HG02852 (cell line): ENCODE data around the gene OGFR.

Experiments
- ATAC-seq: cut with Tn5 transposase; IDR thresholded peaks from one replicate; pipeline ENCODE4 v1.9.1; 2021; ENCODE audit warnings: mild to moderate bottlenecking, moderate library complexity; ENCODE audit not compliant: unreplicated experiment

Gene OGFR

DNA sequence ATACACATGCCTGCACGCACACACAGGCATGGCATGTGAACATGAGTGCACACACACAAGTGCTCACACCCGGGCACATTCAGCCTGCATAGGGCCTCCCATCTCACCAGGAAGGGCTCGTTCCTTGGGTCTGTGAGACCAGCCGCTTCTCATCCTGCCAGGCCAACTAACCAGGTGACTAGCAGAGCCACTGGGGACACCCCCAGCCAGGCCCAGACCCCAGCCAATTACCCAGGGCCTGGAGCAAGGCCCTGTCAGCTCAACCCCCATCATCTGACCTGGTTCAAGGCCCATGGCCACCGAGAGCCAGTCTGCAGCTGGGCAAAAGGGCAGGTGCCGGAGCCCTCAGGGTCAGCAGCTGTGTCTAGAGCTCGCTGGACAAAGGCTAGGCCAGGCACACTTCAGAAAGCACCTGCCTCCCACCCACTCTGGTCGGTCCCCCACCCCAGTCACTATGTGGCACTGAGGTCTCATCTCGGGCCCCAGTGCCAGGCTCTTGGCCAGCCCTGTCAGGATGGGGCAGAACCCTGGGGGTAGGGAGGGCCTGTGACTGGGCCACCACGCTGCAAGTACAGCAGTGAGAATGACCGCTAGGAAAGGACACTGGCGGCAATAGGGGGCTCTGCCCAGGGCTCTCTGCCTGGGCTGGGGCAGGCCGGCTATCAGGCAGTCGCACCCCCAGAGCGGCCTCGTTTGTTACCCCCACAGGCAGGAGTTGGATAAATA is 35.1 kb upstream of the OGFR start:
- no peak for ATAC-seq

DNA sequence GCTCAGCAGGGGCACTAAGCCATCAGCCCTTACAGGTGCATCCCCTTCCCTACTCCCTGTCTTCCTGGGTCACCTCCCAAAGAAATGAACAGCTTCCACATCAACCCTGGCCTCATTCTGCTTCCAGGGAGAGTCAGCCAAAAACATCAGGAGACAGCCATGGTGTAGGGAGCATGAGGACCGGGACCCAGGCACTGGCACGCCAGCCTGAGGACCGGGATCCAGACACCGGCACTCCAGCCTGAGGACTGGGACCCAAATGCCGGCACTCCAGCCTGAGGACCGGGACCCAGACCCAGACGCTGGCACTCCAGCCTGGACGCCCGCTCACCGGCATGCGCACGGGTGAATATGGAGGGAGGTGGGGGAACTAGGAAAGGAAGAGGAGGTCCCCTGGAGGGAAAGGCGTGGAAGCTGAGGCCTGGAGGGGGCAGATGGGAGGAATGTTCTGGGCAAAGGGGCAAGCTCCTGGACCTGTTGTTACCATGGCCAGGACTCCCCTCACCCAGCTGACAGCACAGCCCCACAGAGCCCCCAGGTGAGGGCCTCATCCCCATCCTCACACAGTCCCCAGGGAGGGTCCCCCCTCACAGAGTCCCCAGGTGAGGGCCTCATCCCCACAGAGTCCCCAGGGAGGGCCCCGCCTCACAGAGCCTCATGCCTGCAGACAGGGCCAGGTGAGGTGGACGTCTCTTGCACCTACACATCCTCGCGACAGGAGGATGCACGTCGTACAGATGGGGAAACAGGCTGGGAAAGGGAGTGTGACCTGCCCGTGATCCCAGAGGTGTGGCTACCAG is 34.3 kb upstream of the OGFR start:
- no peak for ATAC-seq

DNA sequence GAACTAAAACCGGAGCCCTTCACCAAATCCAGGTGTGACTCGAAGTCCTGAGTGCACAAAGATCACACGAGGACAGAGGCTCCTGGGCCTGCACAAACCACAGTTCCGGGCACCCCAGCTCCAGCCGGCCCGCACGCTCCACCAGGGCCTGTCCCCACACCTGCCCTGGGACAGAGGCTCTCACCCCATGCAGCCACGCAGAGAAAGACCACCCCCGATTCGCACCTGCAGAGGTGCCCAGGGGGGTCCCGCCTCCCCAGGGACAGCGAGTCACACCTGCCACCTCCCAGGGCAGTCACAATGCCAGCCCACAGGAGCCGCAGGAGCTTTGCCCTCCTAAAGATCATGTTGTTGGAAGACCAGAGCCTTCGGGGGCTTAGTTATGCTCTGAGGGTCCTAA is 33.7 kb upstream of the OGFR start:
- no peak for ATAC-seq

DNA sequence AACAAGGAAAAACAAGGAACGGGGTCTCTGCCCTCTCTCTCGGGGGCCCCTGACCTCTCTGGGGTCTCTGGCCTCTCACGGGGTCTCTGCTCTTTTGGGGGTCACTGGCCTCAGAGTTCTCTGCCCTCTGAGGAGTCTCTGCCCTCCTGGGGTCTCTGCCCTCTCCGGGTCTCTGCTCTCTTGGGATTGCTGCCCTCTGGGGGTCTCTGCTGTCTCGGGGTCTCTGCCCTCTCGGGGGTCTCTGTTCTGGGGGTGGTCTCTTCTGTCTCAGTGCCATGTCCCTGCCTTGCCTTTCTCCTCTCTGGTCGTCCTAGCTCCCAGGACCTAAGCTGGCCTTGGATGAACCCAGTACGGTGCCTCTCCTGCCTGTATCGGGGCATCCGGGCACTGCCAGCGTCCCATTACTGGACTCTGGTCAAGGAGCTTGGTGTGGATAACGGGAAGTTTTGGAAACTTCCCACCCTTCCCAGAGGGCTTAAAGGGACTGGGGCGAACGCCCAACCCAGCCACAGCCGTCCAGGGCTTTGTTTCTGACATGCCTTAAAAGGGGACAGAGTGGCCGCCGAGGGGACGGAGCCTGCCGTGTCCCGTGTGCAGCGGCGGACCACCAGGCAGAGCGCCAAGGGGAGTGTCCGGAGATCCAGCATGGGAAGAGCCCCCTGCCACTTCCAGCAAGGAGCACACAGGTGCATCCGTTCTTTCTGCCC is 33.1 kb upstream of the OGFR start:
- no peak for ATAC-seq

DNA sequence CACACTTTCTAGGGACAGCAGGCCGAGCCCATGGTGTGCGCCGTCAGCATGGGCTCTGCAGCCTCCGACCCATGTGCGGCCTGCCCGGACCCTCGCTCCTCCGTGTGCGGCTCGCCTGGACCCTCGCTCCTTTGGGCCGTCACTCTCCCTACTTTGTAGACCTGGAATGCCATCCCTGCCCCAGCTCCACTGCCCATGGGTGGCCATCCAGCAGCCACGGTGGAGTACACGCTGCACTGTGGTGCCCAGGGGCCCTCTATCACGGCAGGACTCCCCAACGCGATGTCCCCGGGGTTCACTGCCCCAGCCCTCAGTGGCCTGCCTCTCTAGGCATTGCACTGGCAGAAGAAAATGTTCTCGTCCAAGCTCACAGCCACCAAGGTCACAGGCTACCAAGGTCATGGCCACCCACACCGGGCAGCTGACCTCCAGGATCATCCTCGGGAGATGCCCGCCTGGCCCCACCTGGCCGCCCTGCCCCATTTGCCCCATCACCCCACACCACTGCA is 32.5 kb upstream of the OGFR start:
- no peak for ATAC-seq

DNA sequence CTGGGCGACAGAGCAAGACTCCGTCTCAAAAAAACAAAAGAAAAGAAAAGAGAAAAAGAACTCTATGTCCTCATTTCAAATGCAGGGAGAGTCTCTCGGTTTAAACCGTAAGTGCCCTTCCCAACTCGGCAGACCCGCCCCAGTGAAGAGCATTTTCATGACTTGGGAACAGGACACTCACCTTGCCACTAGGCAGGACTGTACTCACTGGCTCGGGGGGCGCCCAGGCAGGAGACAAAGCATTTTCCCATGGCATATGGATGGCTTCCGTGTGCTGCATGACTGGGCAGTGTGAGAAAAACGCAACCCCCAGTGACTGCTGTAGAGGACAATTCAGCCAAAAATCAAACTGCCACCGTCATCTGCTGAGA is 32.0 kb upstream of the OGFR start:
- ATAC-seq: no peak

DNA sequence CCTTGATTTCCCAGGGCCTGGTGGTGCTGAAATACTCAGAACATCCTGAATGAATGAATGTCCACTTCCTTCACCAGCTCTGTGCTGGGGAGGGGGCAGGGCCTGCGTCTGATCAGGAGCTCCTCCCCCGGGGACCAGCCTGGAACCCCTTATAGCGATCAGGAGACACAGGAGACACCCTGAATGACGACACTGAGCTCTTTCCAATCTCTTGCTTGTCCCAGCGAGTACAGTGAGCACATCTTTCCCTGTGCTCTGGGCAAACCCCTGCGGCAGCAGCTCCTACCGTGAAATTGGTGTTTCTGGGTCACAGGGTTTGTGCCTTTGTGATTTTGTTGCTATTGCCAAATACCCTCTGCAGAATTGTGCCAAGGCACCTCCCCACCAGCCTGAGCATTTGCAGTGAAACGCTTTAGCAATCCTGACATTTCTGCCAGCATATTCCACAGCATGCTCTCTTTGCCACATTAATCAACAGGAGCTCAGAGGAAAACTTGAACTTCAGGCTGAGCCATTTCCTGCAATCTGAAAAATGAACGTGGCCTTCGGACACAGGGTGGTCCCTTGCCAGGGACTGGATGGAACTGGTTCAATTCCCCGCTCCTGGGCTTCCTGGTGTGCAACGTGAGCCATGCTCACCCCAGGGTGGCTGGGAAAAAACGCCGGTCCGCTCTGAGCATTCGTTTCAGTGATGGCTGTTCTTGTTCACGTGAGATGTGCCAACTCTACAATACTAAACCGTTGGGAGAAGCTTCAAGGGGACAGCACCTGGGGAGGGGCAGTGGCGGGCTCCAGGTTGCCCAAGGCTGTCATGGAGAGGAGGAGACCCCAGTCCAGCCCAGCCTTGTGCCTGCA is 31.4 kb upstream of the OGFR start:
- no peak for ATAC-seq

DNA sequence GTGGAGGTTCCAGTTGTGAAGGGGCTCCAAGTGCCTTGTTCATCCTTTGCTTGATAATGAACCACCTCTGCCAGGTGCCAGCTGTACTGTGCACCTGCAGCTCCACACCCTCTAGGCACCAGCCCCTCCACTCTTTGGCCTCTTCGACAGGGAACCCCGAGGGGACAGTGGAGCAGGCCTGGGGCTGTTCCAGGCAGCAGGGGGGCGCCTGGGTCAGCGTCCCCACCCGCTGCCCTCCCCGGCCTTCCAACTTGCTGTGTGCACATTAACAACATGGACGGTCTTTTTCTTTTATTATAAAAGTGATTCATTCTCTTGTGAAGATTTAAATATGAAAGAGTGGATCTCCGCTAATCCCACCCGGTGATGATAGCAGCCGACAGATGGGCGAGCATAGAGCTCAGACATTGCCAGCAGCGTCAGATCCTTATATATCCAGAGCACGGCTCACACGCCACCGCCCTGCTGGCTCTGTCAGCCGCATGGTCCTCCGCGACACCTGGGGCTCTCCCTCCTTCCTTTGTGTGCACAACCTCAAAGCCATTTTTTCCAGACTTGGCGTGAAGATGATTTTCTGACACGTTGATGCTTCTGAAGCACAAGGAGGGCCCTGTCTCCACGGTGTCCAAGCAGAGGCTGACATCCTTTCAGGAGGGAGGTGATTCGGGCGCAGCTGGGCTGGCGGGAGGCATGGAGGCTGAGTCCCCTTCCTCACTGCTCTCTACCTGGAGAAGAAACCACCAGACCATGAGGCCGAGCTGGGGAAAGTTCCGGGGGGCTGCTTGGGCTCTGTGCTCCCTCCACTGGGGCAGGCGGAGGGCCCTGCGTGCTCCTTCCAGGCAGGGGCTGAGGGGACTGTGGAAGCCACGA is 30.6 kb upstream of the OGFR start:
- ATAC-seq: no peak

DNA sequence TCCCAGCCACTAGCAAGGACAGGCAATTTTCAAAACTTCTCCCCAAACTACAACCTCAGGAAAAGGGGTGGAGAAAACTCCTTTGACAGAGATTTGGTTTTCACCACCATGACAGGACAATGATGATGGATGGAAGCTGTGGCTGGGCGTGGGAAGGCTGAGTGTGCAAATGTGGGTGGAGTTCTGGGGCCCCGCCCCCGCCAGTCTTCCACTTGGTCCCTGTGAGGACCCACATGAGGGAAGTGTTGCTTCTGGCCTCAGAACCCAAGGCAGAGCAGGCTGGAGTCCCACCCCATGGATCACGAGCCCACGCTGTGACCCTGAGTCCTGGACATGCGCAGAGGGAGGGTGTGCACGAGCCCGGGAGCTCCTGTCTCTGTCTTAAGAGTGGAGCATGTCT is 29.9 kb upstream of the OGFR start:
- no peak for ATAC-seq

DNA sequence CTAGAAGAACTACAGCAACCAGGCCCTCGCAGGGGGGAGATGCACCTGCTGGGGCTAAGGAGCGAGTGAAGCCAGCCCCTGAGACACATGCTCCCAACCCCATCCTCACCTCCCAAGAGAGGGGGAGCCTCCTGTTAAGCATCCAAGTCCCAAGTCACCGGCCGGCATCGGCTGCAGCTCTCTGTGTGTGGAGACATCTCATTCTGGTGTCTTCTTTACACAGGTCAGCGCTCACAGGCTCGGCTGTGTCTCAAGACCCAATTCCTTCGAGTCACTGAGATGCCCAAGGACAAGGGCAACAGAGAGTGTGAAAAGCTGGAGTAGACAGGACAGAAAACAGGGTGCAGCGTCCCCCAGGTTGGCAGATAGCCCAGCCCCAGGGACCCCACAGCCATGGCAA is 29.4 kb upstream of the OGFR start:
- no peak for ATAC-seq

DNA sequence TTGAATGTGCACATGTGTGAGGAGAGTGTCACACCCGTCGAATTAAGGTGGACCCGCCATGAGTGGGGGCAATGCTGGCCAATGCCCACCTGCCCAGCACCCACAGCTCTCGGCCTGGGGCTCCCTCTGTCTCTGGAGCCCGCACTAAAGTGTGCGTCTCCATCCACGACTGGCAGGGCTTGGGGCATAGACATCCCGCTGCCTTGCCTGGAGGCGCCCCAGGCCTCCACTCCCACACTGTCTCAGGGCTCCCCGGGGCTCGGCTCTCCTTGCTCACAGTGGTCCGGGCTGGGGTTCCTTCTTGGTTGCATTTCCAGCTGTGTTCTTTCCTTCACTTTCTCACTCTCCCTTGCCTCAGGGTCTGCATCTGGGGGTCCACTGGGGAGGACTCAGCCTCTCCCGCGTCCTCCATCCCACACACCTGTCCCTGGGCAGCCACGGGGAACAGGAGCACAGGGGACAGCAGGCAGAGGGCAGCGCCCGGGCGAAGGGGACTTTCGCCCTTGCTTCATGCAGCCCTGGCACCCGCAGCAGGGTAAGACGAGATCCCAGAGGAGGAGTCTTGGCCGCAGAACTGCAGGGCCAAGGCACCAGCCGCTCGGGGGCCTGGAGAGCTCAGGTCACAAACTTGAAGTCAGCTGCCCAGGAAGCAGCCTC is 28.5 kb upstream of the OGFR start:
- no peak for ATAC-seq

DNA sequence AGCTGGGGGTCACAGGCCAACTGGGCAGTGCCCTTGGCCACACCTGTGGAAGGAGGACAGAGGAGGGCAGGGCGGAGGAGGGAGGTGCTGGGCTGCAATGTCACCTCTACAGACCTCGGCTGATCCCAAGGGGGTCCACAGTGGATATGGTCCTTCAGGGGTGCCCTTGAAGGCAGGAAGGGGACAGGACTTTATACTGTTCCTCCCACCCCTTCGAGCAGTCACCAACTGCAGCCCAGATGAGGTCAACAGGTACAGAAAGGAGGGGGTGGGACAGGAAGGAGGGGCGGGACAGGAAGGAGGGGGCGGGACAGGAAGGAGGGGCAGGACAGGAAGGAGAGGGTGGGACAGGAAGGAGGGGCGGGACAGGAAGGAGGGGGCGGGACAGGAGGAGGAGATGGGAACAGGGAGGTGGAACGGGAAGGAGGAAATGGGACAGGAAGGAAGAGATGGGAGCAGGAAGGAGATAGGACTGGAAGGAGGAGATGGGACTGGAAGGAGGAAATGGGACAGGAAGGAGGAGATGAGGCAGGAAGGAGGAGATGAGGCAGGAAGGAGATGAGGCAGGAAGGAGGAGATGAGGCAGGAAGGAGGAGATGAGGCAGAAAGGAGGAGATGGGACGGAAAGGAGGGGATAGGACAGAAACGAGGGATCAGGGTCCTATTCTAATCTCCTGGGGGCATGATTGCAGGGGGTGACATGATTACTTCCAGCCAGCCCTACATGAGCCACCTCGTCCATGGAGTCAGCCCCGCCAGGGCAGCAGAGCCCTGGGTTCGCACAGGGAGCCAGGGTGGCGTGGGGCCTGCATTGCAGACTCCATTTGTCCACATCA is 27.7 kb upstream of the OGFR start:
- no peak for ATAC-seq

DNA sequence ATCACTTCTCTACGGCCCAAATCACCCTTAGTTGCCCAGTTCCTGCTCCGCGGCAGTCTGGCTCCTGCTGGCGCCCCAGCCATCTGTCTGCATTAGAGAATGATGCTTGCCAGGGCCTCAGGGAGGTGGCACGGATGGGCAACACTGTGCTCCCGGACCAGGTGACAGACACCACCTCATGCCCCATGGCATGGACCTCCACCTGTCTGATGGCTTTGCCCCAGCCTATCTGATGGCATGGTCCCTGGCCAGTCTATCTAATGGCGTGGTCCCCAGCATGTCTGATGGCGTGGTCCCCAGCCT is 27.2 kb upstream of the OGFR start:
- ATAC-seq: no peak

DNA sequence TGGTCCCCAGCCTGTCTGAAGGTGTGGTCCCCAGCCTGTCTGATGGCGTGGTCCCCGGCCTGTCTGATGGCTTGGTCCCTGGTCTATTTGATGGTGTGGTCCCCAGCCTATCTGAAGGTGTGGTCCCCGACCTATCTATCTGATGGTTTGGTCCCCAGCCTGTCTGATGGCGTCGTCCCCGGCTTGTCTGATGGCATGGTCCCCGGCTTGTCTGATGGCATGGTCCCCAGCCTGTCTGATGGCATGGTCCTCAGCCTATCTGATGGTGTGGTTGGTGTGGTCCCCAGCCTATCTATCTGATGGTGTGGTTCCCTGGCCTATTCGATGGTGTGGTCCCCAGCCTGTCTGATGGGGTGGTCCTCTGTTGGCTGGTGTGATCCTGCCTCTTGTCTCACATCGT is 26.6 kb upstream of the OGFR start:
- ATAC-seq: no peak

DNA sequence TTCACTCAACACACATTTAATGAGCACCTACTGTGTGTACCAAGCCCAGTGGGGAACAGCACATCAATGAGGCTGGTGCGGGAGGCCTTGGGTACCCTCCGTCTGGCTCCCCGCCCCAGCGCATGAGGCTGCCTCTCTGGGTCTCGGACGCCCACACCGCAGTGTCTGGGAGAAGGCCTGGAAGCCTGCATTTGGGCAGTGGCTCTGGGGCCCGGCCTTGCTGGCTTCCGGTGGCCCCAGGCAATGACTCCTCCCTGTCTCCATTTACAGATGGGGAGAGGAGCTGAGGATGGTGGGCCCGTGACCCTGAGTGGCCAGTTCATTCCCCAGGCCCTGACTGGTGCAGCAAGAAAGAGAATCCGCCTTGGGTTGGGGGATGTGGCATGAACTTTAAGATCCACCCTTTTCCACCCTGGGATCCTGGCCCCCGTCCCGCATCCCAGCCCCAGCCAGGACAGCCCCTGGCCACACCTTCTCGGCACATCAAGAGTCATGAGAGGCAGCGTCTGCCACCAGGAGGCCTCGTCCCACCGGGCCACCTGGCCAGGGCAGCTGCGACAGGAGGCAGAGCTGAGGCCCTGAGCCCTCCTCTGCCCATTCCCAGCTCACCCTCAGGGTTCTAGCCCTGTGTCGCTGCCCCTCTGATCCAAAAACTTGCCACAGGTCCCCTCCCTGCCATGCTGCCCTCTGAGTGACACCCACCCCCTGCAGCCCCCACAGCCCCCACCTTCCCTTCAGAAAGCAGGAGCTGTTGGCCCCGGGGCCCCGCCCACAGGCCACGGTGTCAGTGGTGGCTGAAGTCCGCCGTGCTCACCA is 25.8 kb upstream of the OGFR start:
- ATAC-seq: no peak

DNA sequence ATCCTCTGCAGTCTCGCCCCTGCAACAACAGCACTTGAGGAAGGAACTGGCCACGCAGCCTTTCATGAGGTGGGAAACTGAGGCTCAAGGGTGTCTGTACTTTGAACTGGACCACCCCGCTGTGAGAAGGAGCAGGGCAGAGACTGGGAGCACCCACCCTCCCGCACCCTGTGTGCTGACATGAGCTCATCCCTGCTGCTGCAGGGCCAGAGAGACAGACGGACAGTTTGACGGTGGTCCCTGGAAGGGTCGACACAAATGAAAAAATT is 25.3 kb upstream of the OGFR start:
- ATAC-seq: no peak

DNA sequence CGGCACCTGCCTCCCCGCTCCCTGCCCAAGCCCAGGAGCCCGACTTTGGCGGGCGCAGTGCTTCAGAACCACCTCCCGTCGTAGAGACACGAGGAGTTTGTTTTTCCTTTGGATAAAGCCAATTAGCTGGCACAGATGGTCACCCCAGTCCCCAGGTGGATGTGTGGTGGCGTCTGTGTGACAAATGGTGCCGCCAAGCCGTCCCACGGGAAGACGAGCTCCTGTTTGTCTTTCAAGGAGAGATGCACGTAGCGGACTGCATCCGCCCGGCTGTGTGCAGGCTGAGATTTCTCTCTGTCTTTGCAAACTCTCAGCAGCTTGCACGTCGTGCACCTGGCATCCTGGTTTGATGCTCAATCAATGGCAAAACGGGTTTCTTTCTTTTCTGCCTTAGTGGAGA is 24.4 kb upstream of the OGFR start:
- ATAC-seq: no peak

DNA sequence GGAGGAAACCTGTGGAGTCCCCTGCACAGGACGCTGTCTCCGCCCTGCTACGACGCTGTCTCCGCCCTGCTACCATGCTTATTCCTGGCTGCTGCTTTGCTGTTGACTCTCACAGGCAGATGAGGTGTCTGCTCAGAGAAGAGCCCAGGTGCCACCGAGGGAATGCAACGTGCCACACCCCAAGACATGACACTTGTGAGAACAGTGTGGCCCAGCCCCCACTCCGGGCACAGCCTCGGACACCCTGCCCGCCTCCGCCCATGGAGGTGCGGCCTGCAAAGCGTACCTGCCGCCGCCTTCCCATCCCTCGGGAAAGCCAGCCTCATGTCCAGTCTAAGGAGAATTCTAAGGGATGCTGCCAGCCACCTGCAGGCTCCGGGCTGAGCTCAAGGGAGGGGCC is 23.9 kb upstream of the OGFR start:
- no peak for ATAC-seq
